ENCODE data around the gene COA3. TPM values are rescaled to one million over a fixed set of nuclear protein-coding genes. Genes with fewer than 3 reads are reported as not detected.

Gene COA3
- polyA plus RNA-seq, 1 of the 3 experiments (the other 2 are of a cell fraction): 103 TPM

DNA sequence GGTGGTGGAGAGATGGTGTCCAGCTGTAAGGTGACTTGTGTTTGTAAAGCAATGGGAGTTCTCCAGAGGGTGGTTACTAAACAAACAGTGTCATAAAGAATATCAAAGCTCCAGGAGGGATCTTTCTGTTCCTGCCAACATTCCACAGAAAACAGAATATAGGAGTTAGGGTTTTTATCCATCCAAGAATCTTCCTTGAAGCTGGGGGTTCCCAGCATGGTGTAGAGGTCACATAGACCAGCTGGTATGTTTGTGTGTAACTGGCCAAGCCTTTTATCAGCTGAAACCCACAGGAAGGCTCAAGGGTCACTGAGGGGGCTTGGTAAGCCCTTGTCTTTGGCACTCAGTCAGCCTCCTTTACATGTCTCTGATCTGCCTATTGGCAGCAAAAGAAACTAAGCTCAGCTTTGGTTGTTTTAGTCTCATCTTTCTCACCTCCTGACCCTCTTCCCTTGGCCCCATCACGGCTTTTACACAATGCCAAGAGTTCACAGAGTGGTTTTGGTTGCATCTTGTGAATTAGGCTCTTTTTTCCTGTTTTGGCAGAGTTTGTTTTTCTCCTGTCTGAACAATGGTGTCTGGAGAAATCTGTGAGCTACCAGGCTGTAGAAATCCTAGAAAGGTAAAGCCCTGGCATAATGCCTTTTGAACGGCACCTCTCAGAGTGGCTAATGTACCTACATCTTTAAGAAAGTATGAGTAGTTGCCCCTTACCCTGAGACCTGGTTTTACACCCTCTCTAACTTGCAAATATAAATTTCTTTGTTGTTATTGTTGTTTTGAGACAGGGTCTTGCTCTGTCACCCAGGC, 4.8 kb upstream of the COA3 start:
- 48% methylated on average over 2 of the region's 2 CpGs for WGBS (ENCODE audit: low lambda C conversion rate)
- no peaks in the 10 kb centered on the region for H4K20me1 ChIP-seq (ENCODE audit: insufficient read depth)
- H3F3A ChIP-seq (replicated peaks; ENCODE audit: insufficient read depth): no peaks in the 10 kb centered on the region
- no peaks in the 10 kb centered on the region for H3K36me3 ChIP-seq (replicated peaks in 1 of 2; ENCODE audit: control insufficient read depth in 1 of 2, insufficient read depth in 2 of 2, low read length in 1 of 2)
- no peak overlapping the region for H3K4me2 ChIP-seq
- no peak overlapping the region for H3K27ac ChIP-seq (ENCODE audit: low read depth in 2 of 2, low read length in 1 of 2)
- H3K9ac ChIP-seq: no peak overlapping the region
- H3K4me3 ChIP-seq (ENCODE audit: low read depth in 2 of 2, low read length in 1 of 2): no peak overlapping the region
- POLR2A ChIA-PET: no interaction called here
- TF ChIP-seq, protein P1, sequence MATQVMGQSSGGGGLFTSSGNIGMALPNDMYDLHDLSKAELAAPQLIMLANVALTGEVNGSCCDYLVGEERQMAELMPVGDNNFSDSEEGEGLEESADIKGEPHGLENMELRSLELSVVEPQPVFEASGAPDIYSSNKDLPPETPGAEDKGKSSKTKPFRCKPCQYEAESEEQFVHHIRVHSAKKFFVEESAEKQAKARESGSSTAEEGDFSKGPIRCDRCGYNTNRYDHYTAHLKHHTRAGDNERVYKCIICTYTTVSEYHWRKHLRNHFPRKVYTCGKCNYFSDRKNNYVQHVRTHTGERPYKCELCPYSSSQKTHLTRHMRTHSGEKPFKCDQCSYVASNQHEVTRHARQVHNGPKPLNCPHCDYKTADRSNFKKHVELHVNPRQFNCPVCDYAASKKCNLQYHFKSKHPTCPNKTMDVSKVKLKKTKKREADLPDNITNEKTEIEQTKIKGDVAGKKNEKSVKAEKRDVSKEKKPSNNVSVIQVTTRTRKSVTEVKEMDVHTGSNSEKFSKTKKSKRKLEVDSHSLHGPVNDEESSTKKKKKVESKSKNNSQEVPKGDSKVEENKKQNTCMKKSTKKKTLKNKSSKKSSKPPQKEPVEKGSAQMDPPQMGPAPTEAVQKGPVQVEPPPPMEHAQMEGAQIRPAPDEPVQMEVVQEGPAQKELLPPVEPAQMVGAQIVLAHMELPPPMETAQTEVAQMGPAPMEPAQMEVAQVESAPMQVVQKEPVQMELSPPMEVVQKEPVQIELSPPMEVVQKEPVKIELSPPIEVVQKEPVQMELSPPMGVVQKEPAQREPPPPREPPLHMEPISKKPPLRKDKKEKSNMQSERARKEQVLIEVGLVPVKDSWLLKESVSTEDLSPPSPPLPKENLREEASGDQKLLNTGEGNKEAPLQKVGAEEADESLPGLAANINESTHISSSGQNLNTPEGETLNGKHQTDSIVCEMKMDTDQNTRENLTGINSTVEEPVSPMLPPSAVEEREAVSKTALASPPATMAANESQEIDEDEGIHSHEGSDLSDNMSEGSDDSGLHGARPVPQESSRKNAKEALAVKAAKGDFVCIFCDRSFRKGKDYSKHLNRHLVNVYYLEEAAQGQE (IDR thresholded peaks at IDR 0.05; ENCODE audit: low read depth, low read length): no peak
- no peak for TF ChIP-seq CHD2 (IDR thresholded peaks at IDR 0.05; ENCODE audit: low read length, partially characterized antibody)
- CTCF ChIA-PET: interaction anchor here (0.6 to 1.3 kb wide), 3 partner anchors 17 to 41 kb away, joined by 3 to 8 read pairs (median 4); no protein-coding TSS in a partner anchor
- no peak for DNase-seq
- H3K9me2 ChIP-seq: no peaks in the 10 kb centered on the region
- no peaks in the 10 kb centered on the region for H3K9me3 ChIP-seq
- no peak overlapping the region for H2AFZ ChIP-seq (ENCODE audit: low read depth)
- H3K4me1 ChIP-seq (ENCODE audit: control insufficient read depth in 1 of 2, insufficient read depth in 2 of 2, low read depth in 1 of 2, low read length in 1 of 2): peaks cover 0 to 3% of the 10 kb centered on the region in 2 experiments; a peak in 1 of 4 replicates
- H3K79me2 ChIP-seq (ENCODE audit: insufficient read depth): peaks cover under 1% of the 10 kb centered on the region; the same call in 1 of the 2 replicates
- H3K27me3 ChIP-seq (ENCODE audit: insufficient read depth): no peaks in the 10 kb centered on the region

- ChIA-PET POLR2A (interaction anchor here (1.1 to 1.3 kb wide), 2 partner anchors 17 to 26 kb away, joined by 4 read pairs; partner anchors contain the start of genes BECN1 and WNK4), CTCF (interaction anchor here (0.6 to 2.2 kb wide), 6 partner anchors 12 to 220 kb away, joined by 3 to 7 read pairs (median 4); partner anchors contain the start of genes BECN1 and PSMC3IP)
- no peaks in the 10 kb centered on the region for H4K20me1 ChIP-seq (ENCODE audit: insufficient read depth)
- no peaks in the 10 kb centered on the region for H3K27me3 ChIP-seq (ENCODE audit: insufficient read depth)
- peak overlapping the region in 1 of 2 experiments; percentile 36; a peak in 3 of 4 replicates for H3K27ac ChIP-seq (ENCODE audit: low read depth in 2 of 2, low read length in 1 of 2)
- H2AFZ ChIP-seq (ENCODE audit: low read depth): peak overlapping the region; percentile 81; the same call in 1 of the 2 replicates
- peak overlapping the region; percentile 84 for H3K9ac ChIP-seq
- no peak for DNase-seq
- H3F3A ChIP-seq (replicated peaks; ENCODE audit: insufficient read depth): peaks cover 2% of the 10 kb centered on the region
- H3K4me1 ChIP-seq (ENCODE audit: control insufficient read depth in 1 of 2, insufficient read depth in 2 of 2, low read depth in 1 of 2, low read length in 1 of 2): peaks cover 7 to 15% of the 10 kb centered on the region in 2 experiments; a peak in 1 of 4 replicates
- no peaks in the 10 kb centered on the region for H3K9me2 ChIP-seq
- H3K4me3 ChIP-seq (ENCODE audit: low read depth in 2 of 2, low read length in 1 of 2): peak overlapping the region; percentile 93 to 94
- peaks cover 18% of the 10 kb centered on the region; the same call in 1 of the 2 replicates for H3K79me2 ChIP-seq (ENCODE audit: insufficient read depth)
- H3K36me3 ChIP-seq (replicated peaks in 1 of 2; ENCODE audit: control insufficient read depth in 1 of 2, insufficient read depth in 2 of 2, low read length in 1 of 2): no peaks in the 10 kb centered on the region
- no peaks in the 10 kb centered on the region for H3K9me3 ChIP-seq
- 21% methylated on average over 10 of the region's 10 CpGs for WGBS (ENCODE audit: low lambda C conversion rate)
- peak overlapping the region; percentile 87 for H3K4me2 ChIP-seq
- TF ChIP-seq YY1 (IDR thresholded peaks at IDR 0.05; ENCODE audit: low read depth) (no peak), NRF1 (IDR thresholded peaks at IDR 0.05; ENCODE audit: low read depth, low read length) (no peak), GATA2 (CRISPR knock-in tag; IDR thresholded peaks at IDR 0.05) (no peak), MXI1 (IDR thresholded peaks at IDR 0.05; ENCODE audit: low read depth, low read length) (no peak), SIN3A (IDR thresholded peaks at IDR 0.05; ENCODE audit: borderline replicate concordance, low read depth, low read length) (no peak), SMC3 (IDR thresholded peaks at IDR 0.05; ENCODE audit: low read depth, low read length) (no peak), MEF2A (IDR thresholded peaks at IDR 0.05; ENCODE audit: borderline replicate concordance, low read depth) (no peak), RCOR1 (IDR thresholded peaks at IDR 0.05; ENCODE audit: low read length) (no peak), FOXJ3 (CRISPR knock-in tag; IDR thresholded peaks at IDR 0.05) (no peak), CTCF (IDR thresholded peaks at IDR 0.05) (no peak), CHD2 (IDR thresholded peaks at IDR 0.05; ENCODE audit: low read length, partially characterized antibody) (no peak), ZBTB33 (IDR thresholded peaks at IDR 0.05; ENCODE audit: borderline replicate concordance, low read depth) (no peak)
These were observed 507 bp downstream of the COA3 start for GRCh38 chr17:42798011-42798382.

Data from SK-N-SH (cell line).